AG10803 (cell line): ENCODE measurements around the gene ODC1.

ENCODE experiments used
- DNase-seq: peaks from one replicate; pipeline ENCODE4 v3.0.0; 2010; ENCODE audit warnings: low read depth
- H3K4me3 ChIP-seq: 2 replicates; pipeline ENCODE4 v1.5.1; 2011; ENCODE audit warnings: mild to moderate bottlenecking, low read length, control low read depth
- TF ChIP-seq, protein P1 (sequence below): conservative IDR thresholded peaks from 2 replicates; pipeline ENCODE4 v1.5.1; 2011; ENCODE audit warnings: mild to moderate bottlenecking, low read length, control low read depth, inconsistent platforms

ODC1 gene

DNA sequence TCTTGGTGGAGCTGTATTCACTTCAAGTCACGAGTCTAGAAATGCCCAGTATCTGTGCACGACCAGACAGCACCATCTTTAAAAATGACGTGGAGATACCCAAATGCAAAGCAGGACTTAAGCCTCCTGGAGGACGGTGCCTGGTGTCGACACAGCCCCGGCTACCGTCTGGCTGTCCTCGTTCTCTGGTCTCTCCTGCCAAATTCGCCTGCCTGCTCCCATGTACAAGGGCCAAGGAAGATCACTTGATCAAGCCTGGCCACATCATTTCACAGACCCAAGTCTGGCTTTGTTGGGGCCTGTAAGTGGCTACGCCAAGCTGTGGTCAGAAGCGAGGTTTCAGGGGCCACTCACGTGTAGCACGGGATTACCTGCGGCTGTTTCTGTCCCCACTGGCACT is 9.4 kb downstream of the ODC1 start:
- DNase-seq: no peak
- H3K4me3 ChIP-seq: no peak overlapping the region
- TF ChIP-seq, protein P1, sequence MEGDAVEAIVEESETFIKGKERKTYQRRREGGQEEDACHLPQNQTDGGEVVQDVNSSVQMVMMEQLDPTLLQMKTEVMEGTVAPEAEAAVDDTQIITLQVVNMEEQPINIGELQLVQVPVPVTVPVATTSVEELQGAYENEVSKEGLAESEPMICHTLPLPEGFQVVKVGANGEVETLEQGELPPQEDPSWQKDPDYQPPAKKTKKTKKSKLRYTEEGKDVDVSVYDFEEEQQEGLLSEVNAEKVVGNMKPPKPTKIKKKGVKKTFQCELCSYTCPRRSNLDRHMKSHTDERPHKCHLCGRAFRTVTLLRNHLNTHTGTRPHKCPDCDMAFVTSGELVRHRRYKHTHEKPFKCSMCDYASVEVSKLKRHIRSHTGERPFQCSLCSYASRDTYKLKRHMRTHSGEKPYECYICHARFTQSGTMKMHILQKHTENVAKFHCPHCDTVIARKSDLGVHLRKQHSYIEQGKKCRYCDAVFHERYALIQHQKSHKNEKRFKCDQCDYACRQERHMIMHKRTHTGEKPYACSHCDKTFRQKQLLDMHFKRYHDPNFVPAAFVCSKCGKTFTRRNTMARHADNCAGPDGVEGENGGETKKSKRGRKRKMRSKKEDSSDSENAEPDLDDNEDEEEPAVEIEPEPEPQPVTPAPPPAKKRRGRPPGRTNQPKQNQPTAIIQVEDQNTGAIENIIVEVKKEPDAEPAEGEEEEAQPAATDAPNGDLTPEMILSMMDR: no peak

DNA sequence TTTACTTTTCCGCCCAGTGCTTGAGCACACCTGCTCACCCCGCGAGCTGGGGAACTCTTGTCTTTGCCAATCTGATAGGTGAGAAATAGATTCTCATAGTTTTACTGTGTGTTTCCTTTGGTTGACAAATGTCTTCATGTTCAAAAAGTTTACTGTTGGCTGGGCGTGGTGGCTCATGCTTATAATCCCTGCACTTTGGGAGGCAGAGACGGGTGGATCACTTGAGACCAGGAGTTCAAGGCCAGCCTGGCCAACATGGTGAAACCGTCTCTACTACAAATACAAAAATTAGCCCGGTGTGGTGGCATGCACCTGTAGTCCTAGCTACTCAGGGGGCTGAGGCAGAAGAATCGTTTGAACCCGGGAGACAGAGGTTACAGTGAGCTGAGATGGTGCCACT is 10.3 kb downstream of the ODC1 start:
- TF ChIP-seq, protein P1: no peak
- DNase-seq: no peak
- no peak overlapping the region for H3K4me3 ChIP-seq

DNA sequence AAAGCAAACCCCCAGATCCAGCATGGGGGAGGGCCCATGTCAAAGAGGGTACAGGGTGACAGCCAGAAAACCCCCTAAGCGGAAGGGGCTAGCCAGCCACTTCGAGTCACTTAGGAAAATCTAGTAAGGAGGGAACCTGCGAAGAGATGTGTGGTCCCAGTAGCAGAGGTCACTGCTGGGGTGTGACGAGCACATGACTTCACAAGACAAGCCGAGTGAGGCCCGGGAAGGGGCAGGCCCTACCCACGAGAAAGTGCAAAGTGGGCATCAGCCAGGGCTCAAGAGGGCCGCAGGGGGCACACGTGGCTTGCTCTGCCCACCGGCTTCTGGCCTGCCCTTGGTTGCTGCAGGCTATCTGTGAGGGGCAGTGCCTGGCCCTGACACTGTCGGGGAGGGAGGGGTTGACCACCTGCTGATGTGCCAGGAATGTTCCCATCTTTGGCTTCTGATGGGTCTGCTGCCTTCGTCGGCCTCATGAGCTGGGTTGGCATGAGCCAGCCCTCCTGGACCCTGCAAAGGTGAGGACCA is 11.5 kb downstream of the ODC1 start:
- DNase-seq: no peak
- TF ChIP-seq, protein P1: no peak
- H3K4me3 ChIP-seq: no peak overlapping the region

DNA sequence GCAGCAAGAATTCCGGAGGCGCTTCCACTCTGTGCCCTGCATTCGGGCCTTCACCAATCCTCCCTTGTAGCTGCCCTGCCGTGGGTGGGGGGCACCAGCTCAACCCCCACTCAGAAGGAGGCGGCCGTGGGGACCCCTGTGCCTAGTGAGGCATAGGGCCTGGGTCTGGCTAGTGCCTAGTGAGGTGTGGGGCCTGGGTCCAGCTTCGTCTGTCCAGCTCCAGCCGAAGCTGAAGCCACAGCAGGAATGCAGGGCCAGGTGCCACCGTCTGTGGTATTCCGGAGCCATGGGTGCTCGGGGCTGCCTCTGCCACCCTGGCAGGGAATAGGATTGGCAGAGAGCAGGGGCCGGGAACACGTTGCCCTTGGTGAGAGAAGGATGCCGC is 12.3 kb downstream of the ODC1 start:
- no peak for DNase-seq
- no peak overlapping the region for H3K4me3 ChIP-seq
- TF ChIP-seq, protein P1: no peak

DNA sequence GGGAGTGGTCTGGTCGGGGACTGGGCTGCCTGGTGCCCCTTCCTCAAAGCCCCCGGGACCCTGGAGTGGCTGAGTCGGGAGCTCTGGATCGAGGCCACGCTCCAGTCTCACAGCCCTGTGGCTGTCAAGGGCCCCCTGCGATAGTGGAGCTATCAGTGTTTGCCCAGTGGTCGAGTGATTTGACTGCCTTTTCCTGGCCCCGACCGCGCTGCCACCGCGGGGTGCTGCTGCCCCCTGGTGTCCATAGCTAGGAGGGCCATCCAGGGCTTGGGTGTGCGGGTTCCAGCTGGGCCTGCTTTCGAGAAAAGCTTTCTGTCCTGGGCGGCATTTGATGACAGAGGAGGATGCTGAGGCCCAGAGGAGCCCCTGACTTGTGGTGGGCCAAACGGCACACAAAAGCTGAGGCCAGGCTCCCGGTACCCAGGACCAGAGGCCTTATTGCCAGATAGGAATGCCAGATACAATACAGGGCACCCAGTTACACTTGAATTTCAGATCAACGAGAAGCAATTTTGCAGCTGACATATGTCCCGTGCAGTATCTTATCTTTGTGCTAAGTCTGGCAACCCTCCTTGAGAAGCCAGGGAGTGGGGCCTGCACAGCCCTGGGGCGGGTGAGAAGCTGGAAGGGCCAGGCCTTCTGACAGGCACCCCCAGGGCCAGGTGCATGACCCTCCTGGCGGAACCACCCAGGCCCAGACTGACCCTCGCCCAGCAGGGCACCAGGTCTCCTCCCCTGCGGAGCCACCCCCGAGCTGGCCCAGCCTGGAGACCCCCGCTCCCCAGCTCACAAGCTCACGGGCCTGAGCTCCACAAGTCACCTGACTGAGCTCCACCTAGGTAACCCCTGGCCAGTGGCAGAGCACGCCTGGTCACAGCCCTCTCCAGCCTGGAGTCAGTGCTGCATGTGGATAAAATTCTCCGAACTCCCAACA is 13.0 kb downstream of the ODC1 start:
- H3K4me3 ChIP-seq: no peak overlapping the region
- peak; percentile 57 for DNase-seq
- TF ChIP-seq, protein P1: peak; percentile 93

DNA sequence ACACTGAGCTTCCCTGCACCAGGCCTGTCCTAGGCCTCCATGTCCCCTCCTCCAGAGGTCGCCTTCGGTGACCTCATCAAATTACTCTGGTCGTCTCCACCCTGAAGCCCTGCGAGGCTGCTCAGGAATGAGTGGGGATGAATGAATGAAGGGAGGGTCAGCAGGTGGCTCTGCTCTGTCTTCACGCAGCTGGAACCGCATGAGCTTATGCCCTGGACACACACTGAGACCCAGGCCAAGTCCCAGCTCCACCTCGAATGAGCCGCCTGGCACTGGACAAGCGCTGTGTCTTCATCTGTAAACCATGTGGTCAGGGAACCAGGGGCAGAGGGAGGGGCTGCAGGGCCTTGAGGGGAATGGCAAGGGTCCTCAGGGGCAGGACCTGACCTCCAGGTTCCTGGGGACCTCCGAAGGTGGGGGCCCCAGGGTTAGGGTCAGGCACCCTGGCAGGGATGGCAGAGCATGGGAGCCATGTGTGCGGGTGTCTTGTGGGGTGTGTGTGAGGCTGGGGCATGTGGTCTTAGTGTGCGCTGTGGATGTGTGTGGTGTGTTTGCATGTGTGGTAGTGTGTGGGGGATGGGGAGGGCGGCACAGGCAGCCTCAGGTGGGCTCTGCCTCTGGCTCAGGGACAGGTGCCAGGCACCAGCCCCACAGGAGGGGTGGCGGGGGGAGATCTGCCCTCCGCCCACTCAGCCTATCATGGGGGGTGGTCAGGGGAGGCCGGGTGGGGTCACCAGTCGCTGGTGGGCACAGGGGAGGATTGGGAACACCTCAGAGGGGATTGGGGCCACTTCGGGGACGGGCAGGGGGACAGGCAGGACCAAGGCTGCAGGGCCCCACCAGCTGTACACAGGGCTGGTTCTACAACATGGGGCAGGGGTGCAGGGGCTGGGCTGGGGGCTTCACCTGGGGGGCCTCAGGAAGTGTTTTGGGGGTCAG is 13.9 kb downstream of the ODC1 start:
- H3K4me3 ChIP-seq: no peak overlapping the region
- DNase-seq: no peak
- TF ChIP-seq, protein P1: no peak
